ENCODE data around the gene DEXI.

DNA sequence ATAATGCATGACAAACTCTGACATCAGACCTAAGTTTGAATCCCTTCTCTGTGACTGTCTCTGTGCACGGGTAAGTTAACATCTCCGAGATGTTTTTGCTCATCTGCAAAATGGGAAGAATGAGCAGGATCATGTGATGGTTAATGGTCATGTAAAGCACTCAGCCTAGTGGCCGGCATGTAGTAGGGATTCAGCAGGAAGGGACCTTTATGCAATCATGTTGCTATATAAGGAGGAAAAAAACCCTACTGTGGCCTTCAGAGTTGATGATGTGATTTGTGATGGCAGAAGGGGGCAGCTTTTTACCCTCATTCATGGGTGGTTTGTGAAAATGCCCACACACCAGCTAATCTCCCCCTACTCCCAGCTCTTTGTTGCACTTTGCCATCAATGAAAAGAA lies 26.2 kb upstream of the DEXI start:
- TF ChIP-seq POLR2AphosphoS5 (IDR thresholded peaks at IDR 0.05; ENCODE audit: low read depth, low read length) (no peak), POLR2A (IDR thresholded peaks at IDR 0.05; ENCODE audit: low read depth, low read length) (no peak), TAF1 (IDR thresholded peaks at IDR 0.05; ENCODE audit: low read depth, low read length) (no peak), POU2F2 (IDR thresholded peaks at IDR 0.05; ENCODE audit: low read depth, low read length) (no peak), PAX5 (IDR thresholded peaks at IDR 0.05; ENCODE audit: insufficient read depth, low read length, severe bottlenecking) (no peak), SPI1 (IDR thresholded peaks at IDR 0.05; ENCODE audit: low read depth, low read length) (no peak)

All from GM12891 (cell line).